Fibroblast of skin of abdomen (primary cell): ENCODE data around the gene TRIM31.

Experiments
- DNase-seq: peaks from one replicate; pipeline ENCODE4 v3.0.0-alpha.2; 2013

The TRIM31 gene

DNA sequence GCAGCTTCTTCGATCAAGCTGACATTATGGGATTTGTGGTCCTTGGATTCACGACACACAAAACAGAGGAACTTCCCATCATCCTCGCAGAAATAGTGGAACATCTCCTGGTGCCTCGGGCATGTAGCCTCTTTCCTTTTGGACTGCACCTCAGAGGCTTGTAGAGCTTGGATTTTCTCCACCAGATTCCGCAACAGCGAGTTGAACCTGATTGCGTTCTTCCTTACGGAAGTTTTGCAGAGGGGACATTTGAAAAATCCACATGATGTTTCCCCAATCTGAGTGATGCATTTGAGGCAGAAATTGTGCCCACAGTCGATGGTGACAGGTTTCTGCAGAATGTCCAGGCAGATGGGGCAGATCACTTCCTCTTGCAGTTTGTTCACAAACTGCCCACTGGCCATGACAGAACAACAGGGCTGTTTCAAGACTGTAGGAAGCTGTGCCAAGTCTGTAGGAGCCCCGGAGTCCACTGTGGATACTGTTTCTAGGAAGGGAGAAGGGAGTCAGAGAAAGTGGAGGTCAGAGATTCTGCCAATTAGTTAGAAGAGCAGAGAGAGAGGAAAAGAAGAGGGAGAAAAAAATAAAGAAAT, 392 bp downstream of the TRIM31 start:
- DNase-seq = no peak

DNA sequence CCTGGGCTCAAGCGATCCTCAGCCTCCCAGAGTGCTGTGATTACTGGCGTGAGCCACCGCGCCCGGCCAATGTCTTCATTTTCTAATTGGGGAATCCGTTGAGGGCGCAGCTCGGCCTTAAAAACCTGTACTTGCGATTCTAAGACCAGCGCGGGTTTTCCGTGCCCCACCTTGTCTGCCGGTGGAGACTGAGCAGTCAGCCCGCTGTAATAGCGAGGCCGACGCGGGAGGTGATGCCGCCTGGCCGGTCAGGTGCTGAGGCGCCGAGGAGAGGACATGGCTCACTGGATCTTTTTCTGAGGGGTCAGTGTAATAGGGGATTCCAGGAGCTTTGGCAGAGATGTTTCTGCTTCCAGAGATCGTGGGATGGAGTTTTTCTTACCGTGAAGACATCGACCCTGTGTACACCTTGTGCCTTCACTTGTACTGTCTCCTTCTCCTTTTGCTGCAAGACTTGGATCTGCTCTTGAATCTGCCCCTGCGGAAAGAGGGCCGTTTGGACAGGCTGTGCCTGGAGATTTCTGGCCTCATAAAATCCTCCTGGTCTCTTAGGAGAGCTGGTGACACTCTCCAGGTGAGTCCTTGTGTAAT, 1.5 kb downstream of the TRIM31 start:
- no peak for DNase-seq

DNA sequence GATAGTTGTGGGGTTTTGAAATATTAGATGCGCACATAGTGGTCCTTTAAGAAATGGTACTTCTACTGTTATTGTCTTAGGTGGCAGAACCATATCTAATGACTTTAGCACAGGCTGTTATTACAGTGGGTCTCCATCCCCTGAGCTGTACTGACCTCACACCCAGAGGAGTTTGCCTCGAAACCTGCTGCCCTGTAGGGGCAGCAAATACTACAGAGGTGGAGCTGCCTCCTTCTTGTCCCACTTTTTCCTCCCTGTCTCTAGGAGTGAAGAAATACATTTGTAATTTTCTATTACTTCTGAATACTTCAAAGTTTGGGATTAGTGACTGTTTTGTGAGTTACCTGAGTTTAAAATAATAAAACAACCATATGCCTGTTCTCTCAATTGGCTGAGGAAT, 8.2 kb downstream of the TRIM31 start:
- DNase-seq = no peak

DNA sequence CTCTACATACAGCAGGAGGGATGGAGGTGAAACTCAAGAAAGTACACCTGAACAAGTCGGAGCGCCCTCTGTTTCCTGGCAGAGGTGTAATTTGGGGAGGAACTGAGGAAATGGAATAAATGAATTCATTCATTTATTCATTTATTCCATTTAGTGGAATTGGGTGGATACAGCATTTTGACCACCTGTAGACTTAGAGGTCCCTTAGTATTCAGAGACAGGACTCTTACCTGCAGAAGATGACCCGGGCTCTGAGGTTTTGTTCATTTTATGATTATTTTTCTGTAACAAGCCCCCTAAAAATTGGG, 9.1 kb downstream of the TRIM31 start:
- no peak for DNase-seq

DNA sequence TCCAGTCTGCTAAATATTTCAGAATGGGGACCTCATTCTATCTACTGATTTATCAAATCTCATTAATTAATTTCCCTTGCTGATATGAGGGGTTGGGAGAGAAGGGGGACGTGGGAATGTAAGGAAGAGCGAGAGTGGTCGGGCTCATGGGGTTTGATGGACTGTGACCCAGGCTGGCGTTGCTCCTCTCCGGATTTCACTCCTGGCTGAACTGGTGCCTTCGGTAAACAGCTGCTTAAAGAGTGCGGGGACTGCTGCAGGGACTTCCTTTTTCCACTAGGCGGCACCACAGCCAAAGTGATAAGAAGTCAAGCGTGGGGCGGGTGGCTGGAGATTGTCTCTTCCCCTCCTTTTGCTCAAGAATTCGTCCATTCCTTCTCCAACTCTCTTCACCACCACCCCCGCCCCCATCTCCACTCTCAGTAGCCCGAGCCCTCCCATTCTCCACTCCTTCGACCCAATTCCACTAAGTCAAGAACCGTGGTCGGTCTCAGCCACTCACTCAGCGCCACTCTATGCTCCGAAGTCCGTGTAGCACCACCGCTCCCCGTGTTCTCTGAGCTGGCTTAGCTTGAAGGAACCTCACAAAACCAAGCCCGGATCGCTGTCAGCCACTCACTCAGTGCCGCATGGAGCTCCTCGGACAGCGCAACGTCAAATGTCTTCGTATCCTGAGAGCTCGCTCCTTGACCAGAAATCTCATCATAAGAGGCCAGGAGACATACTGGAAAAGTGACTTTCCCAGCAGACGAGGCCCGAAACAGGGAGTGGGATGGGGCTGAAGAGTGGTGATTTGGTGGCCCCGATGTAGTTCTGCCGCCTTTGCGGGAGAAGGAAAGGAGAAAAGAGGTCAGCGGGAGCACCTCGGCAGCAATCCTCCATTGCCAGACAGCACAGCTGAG, 9.7 kb downstream of the TRIM31 start:
- DNase-seq = peak; percentile 83

DNA sequence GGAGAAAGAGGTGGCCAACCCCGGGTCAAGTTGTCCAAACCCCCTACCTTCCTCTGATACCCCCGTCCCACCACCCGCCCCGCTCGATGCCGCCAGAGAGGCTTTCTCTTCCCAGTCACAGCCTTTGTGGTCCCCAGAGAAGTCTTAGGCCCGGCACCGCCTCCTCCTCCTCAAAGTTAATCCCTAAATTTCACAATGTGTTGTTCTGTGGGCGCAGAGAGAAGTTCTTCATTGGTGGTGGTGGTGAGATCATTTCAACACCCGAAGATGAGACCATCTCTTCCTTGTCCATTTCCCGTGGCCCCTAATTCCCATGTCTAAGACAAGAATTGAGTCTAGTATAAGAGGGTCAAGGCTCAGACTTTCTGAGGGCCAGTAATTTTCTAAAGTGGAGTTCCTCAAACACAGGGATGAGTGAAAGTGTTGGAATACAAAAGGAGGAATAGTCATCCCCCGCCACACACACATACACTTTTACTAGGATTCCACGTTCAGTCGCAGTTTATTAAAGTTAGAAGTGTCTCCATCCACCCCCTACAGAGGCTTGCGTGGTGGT, 10.4 kb downstream of the TRIM31 start:
- DNase-seq = peak; percentile 48

DNA sequence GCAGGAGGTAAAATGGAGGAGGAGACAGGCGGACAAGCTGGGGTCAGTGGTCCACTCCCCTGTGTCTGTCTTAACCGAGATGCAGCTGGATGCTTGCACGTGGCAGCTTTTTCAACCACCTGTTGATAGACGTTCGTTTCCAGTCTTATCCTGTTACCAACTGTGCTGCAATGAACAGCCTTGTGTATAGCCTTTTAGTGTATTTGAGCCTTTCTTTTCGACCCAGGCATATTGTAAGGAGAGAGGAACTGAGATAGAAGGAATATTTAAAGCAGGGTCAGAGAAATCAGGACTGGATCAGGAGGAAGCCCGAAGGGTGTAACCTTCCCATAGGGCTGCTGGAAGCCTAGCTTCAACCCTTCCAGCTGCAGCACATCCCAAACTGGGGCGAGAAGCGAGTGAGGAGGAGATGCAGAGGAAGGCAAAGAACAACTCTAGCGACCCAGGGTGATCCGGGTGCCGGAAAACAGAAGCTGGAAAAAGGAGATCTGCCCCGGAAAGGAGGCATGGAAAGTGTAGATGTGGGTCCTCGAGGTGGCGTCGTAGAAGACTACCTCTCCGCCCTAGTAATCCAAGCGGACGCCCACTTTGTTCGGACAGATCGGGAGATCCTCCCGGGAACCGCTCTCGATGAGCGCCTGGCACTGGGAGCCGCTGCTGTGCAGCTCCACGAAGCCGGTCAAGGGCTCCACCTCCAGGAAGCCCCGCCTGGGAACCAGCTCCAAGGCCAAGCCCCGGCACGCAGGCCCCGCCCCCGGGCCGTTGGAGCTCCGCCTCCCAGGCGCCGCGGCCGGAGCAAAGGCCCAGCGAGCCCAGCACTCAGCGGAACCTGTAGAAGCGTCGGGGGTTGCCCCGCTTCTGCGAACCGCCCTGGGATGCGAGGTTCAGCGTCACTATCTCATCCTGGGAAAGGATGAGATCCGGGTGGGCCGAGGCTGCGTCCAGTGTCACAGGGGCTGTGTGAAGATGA, 11.2 kb downstream of the TRIM31 start:
- peak; percentile 81 for DNase-seq

DNA sequence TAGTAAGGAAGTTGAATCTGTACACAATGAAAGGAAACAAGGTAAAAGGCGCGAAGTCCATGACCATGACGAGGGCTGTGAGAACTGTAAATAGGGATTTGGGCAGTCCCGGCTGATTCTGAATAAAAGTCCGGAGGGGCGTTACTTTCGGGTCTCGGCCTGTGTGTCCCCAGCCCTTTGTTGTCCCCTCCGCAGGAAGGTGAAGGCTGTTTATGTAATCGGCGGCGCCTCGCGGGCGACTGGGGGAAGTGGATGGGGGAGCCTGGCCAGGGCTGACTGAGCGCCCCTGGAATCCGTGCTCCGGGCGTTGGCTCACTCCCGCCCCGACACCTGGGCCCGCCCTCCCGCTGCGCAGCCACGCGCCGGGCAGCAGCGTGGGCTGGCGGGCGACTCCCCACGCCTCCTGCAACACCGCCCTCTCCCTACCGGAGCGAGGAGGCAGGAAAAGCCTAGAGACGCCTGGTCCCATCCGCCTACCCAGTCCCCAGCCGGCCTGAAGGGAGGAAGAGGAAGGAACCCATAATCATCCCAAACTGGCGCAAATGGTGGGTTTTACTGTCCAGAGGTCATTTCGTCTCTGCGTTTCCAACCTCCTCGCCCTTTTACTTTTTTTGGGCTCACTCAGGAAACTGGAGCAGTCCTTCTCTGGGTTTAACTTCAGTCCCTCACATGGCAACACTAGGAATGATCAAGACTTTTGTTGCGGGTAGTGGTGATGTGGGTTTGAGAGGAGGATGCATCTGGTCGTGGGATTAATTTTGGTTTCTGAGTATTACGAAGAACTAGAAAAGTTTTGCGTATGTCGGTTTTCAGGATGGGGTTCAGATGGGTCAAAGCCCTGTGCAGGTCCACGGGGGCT, 12.1 kb downstream of the TRIM31 start:
- DNase-seq = no peak

DNA sequence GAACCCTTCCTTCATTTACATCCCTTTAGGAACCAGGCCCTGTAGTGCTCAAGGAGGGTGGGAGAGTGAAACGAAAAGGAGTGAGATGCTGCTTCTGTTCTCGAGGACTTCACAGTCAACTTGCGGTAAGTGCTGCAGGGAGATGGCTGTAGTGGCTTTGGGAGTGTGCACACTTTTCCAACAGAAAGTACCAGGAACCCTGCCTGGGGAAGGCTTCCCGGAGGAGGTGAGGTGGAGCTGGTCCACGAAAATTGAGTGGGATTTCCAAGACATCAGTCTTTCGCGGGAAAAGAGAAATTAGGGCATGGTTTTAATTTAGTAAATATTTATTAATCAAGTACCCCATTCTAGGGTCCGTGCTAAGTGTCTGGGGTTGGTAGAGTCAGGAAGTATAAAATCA, 12.7 kb downstream of the TRIM31 start:
- DNase-seq = no peak

DNA sequence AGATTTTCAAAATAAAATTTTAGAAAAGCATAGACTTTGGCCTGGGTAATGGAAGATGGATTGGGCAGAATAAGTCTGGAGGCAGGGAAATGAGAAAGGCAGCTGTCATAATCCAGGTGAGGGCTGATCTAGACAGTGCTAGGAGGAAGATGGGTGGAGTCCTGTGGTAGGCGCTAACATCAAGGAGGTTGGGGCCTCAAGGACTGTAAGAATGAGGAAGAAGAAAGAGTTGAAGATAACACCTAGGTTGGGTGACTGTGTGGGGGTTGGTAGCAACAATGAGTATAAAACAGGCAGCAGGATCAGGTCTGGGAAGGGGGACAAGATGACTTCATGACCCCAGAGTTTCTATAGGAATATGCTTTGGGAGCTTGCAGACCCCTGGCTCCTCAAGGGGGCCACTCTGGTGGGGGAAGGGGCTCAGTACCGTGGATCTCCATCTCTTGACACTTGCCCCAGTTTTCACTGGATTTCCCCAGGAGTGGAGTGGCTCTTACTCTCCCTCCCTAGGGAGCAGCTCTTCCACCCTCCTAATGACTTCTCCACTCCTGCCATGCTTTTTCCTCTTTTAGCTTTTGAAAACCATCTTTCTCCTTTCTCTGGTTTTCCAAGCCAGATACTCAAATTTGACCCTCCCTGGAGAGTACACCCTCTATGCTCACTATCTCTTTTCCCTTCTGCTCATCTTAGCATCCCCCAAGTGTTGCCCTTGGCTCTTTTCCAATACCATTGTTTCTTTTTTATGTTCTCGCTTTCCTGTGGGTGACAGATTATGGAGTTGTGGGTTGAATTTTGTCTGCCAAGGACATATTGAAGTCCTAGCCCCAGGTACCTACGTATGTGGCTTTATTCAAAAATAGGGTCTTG, 14.8 kb downstream of the TRIM31 start:
- DNase-seq = no peak

DNA sequence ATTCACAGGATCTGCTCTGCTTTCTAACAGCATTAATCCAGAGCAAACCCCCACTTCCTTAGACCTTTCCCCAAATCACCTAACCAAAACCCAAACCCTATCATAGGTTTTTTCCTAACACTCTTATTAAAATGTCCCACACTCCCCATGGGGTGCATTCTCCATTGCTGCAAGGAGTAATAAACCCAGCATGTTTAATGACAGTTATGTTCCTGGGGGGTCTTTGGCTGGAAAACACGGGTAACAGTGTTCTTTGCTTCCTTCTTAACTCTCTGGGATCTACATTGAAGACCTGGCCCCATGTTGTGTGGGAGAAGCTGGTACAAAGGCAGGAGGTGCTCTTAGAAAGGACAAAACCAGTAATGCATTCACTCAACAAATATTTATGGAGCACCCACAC, 16.1 kb downstream of the TRIM31 start:
- DNase-seq = no peak

DNA sequence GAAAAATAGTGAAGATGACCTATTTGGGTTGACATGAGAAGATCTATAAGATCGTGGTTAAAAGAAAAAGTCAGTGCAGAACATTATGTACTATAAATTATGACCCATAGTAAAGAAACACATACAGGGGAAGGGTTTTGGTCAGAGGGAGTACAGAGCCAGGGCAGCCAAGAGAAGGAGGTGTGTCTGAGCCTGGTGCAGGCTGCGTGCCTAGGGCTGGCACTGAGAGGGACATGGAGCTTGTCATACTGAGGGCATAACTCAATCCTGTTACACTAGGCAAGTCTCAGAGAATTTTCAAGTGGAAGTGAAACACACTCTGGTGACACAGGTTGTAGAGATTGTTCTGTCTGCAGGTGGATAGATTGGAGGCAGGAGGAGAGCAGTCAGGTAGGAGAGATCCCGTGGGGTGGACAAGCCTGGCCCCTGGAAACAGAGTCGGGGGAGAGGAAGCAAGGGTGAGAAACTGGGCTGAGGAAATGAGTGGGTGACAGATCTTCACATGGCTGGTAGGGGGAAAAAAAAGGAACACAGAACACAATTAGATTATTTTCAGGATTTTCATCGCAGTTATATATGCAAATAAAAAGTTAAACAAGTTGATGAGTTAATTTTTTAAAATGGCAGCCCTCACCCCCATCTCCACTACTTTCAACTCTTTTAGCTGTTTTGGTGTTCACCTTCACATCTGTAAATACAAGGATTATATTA, 18.8 kb downstream of the TRIM31 start:
- DNase-seq = no peak

DNA sequence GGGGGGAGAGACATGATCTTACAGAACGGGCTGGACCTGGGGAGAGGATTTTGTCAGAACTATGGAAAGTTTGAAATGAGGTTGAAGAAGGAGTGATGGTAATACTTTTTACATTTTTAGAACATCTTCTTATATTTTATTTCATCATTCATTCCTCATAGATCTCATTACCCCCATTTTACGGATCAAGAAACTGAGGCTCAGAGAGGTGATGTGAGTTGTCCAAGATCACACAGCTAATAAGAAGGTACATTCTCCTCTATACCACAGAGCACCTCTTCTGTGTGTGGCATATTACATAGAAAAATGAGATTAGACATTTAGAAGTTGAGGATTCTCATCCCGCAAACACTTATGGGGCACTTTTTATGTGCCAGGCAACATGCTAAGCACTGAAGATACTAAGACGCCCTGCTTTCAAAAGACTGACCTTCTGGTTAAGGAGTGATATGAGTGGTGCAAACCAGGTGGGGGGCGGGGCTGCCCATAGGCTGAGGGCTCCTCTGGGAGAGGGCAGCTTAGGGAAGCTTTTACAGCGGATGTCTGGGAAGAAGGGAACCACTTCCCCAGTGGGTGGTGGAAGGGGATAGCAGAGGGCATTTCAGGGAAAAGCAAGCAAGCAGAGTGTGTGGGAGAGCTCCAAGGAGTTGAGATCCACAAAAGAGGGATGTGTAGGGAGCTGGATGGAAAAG, 19.9 kb downstream of the TRIM31 start:
- no peak for DNase-seq

DNA sequence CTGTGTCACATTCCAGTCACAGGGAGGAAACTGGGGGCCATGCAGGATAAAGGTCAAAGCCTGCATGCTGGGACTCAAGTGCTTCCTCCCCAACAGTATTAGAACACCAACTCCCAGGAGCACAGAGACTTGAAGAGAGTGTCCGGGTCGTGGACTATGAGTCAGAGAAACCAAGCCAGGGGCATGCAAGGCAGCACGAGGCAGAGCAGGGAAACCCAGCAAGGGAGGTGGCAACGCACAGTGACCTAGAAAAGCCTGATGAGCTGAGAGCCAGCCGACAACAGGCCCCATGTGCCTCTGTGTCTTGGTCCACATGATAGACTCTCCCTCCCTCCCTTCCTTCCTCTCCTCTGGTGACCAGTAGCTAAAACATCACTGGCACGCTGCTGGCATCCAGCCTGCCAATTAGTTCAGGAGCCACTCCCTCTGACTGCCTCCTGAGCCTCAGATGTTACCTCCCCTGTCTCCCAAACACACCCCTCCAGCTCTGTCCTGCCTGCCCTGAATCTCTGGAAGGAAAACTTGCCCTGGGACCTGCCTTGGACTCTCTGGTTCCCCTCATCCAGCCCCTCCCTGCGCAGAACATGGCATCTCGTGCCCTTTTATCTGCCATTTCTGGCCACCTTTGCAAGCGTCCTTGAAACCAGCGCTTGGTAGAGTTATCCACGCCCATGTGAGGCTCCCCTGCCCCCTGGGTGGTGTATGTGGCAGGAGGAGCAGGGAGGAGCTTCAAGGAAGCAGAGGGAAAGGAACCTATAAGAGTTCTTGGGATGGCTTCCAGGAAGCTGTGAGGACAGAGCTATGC, 21.1 kb downstream of the TRIM31 start:
- DNase-seq = peak; percentile 63

DNA sequence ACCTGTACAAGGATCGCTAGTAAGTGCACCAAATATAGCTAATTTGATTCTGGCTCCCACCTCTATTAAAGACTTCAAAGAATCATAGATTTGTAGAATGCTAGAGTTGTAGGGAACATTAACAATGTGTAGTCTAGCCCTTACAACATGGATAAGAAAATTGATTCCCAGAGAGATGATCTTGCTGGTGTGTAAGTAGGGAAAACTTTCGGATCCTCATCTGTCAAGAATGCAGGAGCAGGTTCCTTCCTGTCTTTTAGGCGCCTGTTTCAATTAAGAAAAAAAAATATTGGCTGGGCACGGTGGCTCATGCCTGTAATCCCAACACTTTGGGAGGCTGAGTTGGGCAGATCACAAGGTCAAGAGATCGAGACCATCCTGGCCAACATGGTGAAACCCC, 25.0 kb downstream of the TRIM31 start:
- DNase-seq = no peak

DNA sequence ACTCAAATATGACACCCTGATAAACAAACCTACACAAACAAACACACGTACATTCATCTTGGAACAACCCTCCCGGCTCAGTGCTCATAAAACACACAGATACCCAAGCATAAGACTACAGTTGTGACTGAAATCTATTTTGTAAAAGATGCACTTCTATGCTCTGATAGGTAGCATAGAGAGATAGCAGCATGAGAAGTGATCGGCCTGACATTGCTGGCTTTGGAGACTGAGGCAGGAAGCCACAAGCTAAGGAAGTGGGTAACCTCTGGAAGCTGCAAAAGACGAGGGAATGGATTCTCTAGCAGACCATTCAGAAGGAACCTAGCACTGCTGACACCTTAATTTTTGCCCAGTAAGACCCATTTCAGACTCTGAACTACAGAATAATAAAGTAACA, 35.7 kb downstream of the TRIM31 start:
- DNase-seq = no peak

DNA sequence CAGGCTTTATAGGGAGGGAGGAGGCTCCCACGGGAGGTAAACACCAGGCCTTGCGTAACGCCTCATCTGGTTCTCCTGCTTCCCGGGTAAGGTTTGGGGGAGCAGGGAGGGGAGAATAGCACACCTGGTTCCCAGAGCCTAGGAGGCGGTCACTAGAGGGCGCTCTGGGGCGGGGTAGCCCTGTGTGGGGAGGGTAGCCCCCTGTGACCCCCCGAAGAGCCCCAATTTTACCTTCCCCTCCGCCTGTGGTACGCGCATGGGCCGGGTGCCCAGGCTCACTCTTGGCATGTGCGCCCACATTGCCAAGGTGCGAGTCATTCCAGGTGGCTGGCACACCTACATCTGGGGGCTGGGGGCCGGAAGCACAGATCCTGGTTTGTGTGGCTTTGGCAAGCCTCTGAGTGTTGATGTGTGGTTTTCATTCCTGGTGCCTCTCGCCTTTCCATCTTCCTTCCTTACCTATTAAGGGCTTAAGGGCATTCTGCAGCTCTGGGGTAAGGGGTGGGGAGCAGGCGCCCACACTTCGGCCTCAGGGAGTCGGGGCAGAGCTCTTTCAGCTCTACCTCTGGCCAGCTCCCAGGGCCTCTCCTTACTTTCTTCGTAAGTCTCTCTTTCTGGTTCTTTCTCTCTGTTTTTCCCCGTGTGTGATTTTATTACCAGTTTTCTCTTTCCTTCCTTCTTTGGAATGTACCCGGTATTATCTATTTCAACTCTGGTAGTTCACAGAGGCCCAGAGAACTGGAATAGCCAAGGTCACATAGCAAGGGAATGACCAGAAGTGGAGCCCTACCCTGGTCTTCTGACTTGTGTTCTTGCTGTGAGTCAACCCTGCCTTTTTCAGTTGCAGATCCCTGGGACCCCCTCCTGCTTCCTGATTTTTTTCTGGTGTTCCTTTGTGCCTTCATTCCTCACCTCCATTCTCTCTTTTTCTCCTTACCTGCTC, 36.8 kb downstream of the TRIM31 start:
- no peak for DNase-seq
